ENCODE measurements around the gene SNX8. TPM values are rescaled to one million over a fixed set of nuclear protein-coding genes. Genes with fewer than 3 reads are reported as not detected.

Gene SNX8
- total and polyA plus RNA-seq, 9 of the 15 experiments (the other 6 are each of a cell fraction or from before 2014, with no cell fraction given): 2.7 to 51.6 (median 16.9) TPM

DNA sequence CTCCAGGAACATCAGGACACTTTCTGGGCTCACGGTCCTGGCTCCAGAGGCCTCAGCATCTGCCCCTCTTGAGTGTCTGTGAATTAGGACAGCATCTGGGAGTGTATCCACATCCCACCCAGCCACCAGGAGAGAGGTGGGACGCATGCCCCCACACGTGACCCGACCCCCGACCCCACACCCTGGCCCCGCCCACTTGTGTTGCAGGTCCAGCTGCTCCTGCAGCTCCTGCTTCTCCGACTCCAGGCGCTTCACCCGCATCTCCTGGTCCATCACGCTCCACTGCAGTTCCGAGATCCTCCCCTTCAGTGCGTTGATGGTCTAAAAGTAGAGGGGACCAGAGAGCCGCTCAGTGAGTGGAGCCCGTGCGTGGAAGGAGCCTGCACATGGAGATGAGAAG is 95.1 kb downstream of the SNX8 start (continued):
- TF ChIP-seq, protein P1, sequence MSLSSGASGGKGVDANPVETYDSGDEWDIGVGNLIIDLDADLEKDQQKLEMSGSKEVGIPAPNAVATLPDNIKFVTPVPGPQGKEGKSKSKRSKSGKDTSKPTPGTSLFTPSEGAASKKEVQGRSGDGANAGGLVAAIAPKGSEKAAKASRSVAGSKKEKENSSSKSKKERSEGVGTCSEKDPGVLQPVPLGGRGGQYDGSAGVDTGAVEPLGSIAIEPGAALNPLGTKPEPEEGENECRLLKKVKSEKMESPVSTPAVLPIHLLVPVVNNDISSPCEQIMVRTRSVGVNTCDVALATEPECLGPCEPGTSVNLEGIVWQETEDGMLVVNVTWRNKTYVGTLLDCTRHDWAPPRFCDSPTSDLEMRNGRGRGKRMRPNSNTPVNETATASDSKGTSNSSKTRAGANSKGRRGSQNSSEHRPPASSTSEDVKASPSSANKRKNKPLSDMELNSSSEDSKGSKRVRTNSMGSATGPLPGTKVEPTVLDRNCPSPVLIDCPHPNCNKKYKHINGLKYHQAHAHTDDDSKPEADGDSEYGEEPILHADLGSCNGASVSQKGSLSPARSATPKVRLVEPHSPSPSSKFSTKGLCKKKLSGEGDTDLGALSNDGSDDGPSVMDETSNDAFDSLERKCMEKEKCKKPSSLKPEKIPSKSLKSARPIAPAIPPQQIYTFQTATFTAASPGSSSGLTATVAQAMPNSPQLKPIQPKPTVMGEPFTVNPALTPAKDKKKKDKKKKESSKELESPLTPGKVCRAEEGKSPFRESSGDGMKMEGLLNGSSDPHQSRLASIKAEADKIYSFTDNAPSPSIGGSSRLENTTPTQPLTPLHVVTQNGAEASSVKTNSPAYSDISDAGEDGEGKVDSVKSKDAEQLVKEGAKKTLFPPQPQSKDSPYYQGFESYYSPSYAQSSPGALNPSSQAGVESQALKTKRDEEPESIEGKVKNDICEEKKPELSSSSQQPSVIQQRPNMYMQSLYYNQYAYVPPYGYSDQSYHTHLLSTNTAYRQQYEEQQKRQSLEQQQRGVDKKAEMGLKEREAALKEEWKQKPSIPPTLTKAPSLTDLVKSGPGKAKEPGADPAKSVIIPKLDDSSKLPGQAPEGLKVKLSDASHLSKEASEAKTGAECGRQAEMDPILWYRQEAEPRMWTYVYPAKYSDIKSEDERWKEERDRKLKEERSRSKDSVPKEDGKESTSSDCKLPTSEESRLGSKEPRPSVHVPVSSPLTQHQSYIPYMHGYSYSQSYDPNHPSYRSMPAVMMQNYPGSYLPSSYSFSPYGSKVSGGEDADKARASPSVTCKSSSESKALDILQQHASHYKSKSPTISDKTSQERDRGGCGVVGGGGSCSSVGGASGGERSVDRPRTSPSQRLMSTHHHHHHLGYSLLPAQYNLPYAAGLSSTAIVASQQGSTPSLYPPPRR (CRISPR knock-in tag; IDR thresholded peaks at IDR 0.05; ENCODE audit: borderline replicate concordance): no peak
- TF ChIP-seq SIN3A (IDR thresholded peaks at IDR 0.05; ENCODE audit: borderline replicate concordance in 2 of 2, control insufficient read depth in 1 of 2, low read depth in 2 of 2, low read length in 2 of 2) (no peak), ARNT (IDR thresholded peaks at IDR 0.05) (no peak), ZNF41 (CRISPR knock-in tag; conservative IDR thresholded peaks at IDR 0.05) (no peak)

DNA sequence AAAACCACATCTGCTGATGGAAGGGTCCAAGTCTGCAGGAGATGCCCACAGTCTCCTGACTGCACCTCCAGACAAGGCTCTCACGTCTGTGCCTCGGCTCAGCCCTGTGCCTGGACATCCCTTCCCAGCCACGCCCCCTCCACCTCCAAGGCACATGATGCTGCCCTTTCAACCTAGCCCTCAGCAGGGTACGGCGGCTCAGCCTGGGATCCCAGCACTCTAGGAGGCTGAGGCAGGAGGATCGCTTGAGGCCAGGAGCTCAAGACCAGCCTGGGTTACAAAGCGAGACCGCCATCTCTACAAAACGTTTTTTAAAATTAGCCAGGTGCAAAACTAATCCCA is 95.8 kb downstream of the SNX8 start:
- WGBS (ENCODE audit: insufficient coverage, low coverage, missing lambda C conversion rate): 85% methylated on average over 9 of the region's 9 CpGs
- in situ Hi-C loops (cut with MboI): no loop called here
- Histone ChIP-seq H4K20me1 (replicated peaks; ENCODE audit: control insufficient read depth, insufficient read depth, low read length) (no peaks in the 10 kb centered on the region), H3K27ac (ENCODE audit: extremely low read depth, low read depth, low read length) (no peak overlapping the region), H3K9me1 (ENCODE audit: control insufficient read depth, insufficient read depth, low read length) (no peaks in the 10 kb centered on the region), H3K9me3 (replicated peaks; ENCODE audit: control insufficient read depth, insufficient read depth, low read depth, low read length) (0 out of 2 replicates have a peak, but pooled peaks cover 2% of the 10 kb centered on the region), H3K4me2 (ENCODE audit: insufficient read depth, low read length) (no peak overlapping the region), H2AFZ (ENCODE audit: low read depth, low read length) (no peak overlapping the region), H3K4me1 (replicated peaks in 1 of 2; ENCODE audit: control insufficient read depth in 2 of 2, insufficient read depth in 2 of 2, low read length in 2 of 2) (no peaks in the 10 kb centered on the region; a peak in 1 of 5 replicates), H3K4me3 (no peak overlapping the region), H3K27me3 (ENCODE audit: control insufficient read depth in 2 of 2, insufficient read depth in 2 of 2, low read length in 2 of 2) (no peaks in the 10 kb centered on the region), H3K79me2 (ENCODE audit: control insufficient read depth, insufficient read depth, low read length) (no peaks in the 10 kb centered on the region), H3K9ac (ENCODE audit: insufficient read depth in 1 of 2, low read depth in 2 of 2, low read length in 2 of 2) (no peak overlapping the region), H3K36me3 (ENCODE audit: control insufficient read depth, insufficient read depth, low read length) (peaks cover 83% of the 10 kb centered on the region; the same call in 2 of the 3 replicates)
- no peak for ATAC-seq
- DNase-seq (ENCODE audit: extremely low read depth in 1 of 4, low spot score in 3 of 4): no peak
- CTCF ChIA-PET (ENCODE audit: low intra/inter-chr PET ratio): no interaction called here
- FAIRE-seq: no peak
- POLR2A ChIA-PET: no interaction called here
- BruUV-seq (replicated peaks): no TSS peak
- intact Hi-C loops (cut with micrococcal nuclease): no loop called here
- TF ChIP-seq MTA3 (IDR thresholded peaks at IDR 0.05; ENCODE audit: borderline replicate concordance) (no peak), CC2D1A (IDR thresholded peaks at IDR 0.05) (no peak), PRMT5 (CRISPR knock-in tag; IDR thresholded peaks at IDR 0.05) (no peak), ZNF561 (CRISPR knock-in tag; conservative IDR thresholded peaks at IDR 0.05) (no peak), MIER1 (IDR thresholded peaks at IDR 0.05; ENCODE audit: low read depth) (no peak), ZNF764 (CRISPR knock-in tag; IDR thresholded peaks at IDR 0.05; ENCODE audit: low read depth) (no peak)
- TF ChIP-seq, protein P2, sequence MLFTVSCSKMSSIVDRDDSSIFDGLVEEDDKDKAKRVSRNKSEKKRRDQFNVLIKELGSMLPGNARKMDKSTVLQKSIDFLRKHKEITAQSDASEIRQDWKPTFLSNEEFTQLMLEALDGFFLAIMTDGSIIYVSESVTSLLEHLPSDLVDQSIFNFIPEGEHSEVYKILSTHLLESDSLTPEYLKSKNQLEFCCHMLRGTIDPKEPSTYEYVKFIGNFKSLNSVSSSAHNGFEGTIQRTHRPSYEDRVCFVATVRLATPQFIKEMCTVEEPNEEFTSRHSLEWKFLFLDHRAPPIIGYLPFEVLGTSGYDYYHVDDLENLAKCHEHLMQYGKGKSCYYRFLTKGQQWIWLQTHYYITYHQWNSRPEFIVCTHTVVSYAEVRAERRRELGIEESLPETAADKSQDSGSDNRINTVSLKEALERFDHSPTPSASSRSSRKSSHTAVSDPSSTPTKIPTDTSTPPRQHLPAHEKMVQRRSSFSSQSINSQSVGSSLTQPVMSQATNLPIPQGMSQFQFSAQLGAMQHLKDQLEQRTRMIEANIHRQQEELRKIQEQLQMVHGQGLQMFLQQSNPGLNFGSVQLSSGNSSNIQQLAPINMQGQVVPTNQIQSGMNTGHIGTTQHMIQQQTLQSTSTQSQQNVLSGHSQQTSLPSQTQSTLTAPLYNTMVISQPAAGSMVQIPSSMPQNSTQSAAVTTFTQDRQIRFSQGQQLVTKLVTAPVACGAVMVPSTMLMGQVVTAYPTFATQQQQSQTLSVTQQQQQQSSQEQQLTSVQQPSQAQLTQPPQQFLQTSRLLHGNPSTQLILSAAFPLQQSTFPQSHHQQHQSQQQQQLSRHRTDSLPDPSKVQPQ (CRISPR knock-in tag; IDR thresholded peaks at IDR 0.05; ENCODE audit: borderline replicate concordance): no peak

All from K562 (cell line).